ENCODE data around the gene CDS2. TPM values are rescaled to one million over a fixed set of nuclear protein-coding genes. Genes with fewer than 3 reads are reported as not detected.

The CDS2 gene
- total RNA-seq, 3 donors from 2014 or later (not counting 1 experiment from before 2014, with no cell fraction given), result 45.6 to 54.7 (median 53.8) TPM

- H3K27ac ChIP-seq (ENCODE audit: low read length), result peak overlapping the region; percentile 8
- H3K4me1 Mint-ChIP-seq, result peaks cover 36 to 43% of the 10 kb centered on the region in 2 donors
- intact Hi-C loops (cut with micrococcal nuclease), result no loop called here
- H3K9me3 Mint-ChIP-seq, result no peaks in the 10 kb centered on the region
- no peaks in the 10 kb centered on the region for H3K27me3 Mint-ChIP-seq (ENCODE audit: low read depth in 2 of 2)
- ATAC-seq (peak in 1 of 3 donors; percentile 47), DNase-seq (no peak)
- peaks cover 40% of the 10 kb centered on the region for H3K4me1 ChIP-seq (ENCODE audit: control insufficient read depth, insufficient read depth, low read length)
- WGBS (ENCODE audit: insufficient coverage), result 67% methylated on average over 10 of the region's 10 CpGs
- H3K27me3 ChIP-seq (ENCODE audit: control insufficient read depth, insufficient read depth, low read length), result no peaks in the 10 kb centered on the region
- H3K27ac Mint-ChIP-seq, result peak overlapping the region; percentile 97 to 98
- H3K9me3 ChIP-seq (ENCODE audit: control insufficient read depth, insufficient read depth, low read length), result no peaks in the 10 kb centered on the region
- H3K4me3 Mint-ChIP-seq, result peak overlapping the region; percentile 47
- H3K36me3 Mint-ChIP-seq, result no peaks in the 10 kb centered on the region
- no peak overlapping the region for H3K4me3 ChIP-seq (ENCODE audit: low read length)
- TF ChIP-seq, protein P1, sequence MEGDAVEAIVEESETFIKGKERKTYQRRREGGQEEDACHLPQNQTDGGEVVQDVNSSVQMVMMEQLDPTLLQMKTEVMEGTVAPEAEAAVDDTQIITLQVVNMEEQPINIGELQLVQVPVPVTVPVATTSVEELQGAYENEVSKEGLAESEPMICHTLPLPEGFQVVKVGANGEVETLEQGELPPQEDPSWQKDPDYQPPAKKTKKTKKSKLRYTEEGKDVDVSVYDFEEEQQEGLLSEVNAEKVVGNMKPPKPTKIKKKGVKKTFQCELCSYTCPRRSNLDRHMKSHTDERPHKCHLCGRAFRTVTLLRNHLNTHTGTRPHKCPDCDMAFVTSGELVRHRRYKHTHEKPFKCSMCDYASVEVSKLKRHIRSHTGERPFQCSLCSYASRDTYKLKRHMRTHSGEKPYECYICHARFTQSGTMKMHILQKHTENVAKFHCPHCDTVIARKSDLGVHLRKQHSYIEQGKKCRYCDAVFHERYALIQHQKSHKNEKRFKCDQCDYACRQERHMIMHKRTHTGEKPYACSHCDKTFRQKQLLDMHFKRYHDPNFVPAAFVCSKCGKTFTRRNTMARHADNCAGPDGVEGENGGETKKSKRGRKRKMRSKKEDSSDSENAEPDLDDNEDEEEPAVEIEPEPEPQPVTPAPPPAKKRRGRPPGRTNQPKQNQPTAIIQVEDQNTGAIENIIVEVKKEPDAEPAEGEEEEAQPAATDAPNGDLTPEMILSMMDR (IDR thresholded peaks at IDR 0.05), result no peak
- no peaks in the 10 kb centered on the region for H3K36me3 ChIP-seq (ENCODE audit: control insufficient read depth, insufficient read depth, low read length)
Measured at GRCh38 chr20:5080384-5080877, 46.4 kb upstream of the CDS2 start.

DNA sequence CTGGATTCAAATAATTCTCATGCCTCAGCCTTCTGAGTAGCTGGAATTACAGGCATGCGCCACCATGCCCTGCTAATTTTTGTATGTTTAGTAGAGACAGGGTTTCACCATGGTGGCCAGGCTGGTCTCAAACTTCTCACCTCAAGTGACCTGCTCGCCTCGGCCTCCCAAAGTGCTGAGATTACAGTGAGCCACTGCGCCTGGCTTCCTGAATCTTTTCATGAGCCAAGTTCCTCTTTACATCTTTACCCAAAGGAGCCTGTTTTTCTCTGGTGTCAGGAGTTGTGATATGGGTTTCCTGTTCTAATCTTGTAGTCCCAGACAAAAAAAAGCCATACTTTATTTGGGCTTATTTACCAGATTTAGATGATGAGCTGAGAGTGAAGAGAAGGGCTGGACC lies 41.4 kb upstream of the CDS2 start:
- H3K9me3 Mint-ChIP-seq, result no peaks in the 10 kb centered on the region
- Histone ChIP-seq H3K4me3 (ENCODE audit: low read length) (no peak overlapping the region), H3K27ac (ENCODE audit: low read length) (no peak overlapping the region), H3K36me3 (ENCODE audit: control insufficient read depth, insufficient read depth, low read length) (no peaks in the 10 kb centered on the region), H3K27me3 (ENCODE audit: control insufficient read depth, insufficient read depth, low read length) (no peaks in the 10 kb centered on the region), H3K9me3 (ENCODE audit: control insufficient read depth, insufficient read depth, low read length) (no peaks in the 10 kb centered on the region), H3K4me1 (ENCODE audit: control insufficient read depth, insufficient read depth, low read length) (peaks cover 24% of the 10 kb centered on the region)
- TF ChIP-seq, protein P1 (IDR thresholded peaks at IDR 0.05), result no peak
- H3K4me1 Mint-ChIP-seq, result peaks cover 20 to 32% of the 10 kb centered on the region in 2 donors
- intact Hi-C loops (cut with micrococcal nuclease), result no loop called here
- ATAC-seq, result no peak
- H3K27me3 Mint-ChIP-seq (ENCODE audit: low read depth in 2 of 2), result no peaks in the 10 kb centered on the region
- no peak for DNase-seq
- no peaks in the 10 kb centered on the region for H3K36me3 Mint-ChIP-seq
- no peak overlapping the region for H3K27ac Mint-ChIP-seq
- H3K4me3 Mint-ChIP-seq, result no peak overlapping the region
- 47% methylated on average over 4 of the region's 4 CpGs for WGBS (ENCODE audit: insufficient coverage)

DNA sequence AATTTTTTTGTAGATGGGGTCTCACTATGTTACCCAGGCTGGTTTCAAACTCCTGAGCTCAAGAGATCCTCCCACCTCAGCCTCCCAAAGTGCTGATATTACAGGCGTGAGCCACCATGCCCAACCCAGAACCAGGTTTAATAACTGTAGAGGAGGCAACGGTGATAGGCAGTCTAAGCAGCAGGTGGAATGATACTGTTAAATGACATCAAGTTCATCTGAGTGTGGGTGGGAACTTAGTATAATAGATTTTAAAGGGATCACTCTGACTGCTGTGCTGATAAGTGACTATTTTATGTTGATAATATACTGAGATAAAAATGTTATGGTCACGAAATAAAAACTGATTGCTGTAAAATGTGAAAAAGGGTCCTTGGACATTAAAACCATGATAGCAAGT lies 38.1 kb upstream of the CDS2 start:
- no peaks in the 10 kb centered on the region for H3K27me3 ChIP-seq (ENCODE audit: control insufficient read depth, insufficient read depth, low read length)
- Mint-ChIP-seq H3K9me3 (no peaks in the 10 kb centered on the region), H3K27me3 (ENCODE audit: low read depth in 2 of 2) (no peaks in the 10 kb centered on the region), H3K27ac (peak overlapping the region; percentile 84 to 85), H3K36me3 (no peaks in the 10 kb centered on the region), H3K4me3 (no peak overlapping the region), H3K4me1 (peaks cover 15 to 27% of the 10 kb centered on the region in 2 donors)
- no peaks in the 10 kb centered on the region for H3K36me3 ChIP-seq (ENCODE audit: control insufficient read depth, insufficient read depth, low read length)
- no peak for DNase-seq
- WGBS (ENCODE audit: insufficient coverage), result 95% methylated on average over 3 of the region's 3 CpGs
- H3K4me1 ChIP-seq (ENCODE audit: control insufficient read depth, insufficient read depth, low read length), result peaks cover 16% of the 10 kb centered on the region
- ATAC-seq, result no peak
- H3K4me3 ChIP-seq (ENCODE audit: low read length), result no peak overlapping the region
- intact Hi-C loops (cut with micrococcal nuclease), result no loop called here
- TF ChIP-seq, protein P1 (IDR thresholded peaks at IDR 0.05), result no peak
- no peak overlapping the region for H3K27ac ChIP-seq (ENCODE audit: low read length)
- H3K9me3 ChIP-seq (ENCODE audit: control insufficient read depth, insufficient read depth, low read length), result no peaks in the 10 kb centered on the region

GRCh38 chr20:5090191-5090590 lies 36.6 kb upstream of the CDS2 start:
- no peaks in the 10 kb centered on the region for H3K36me3 ChIP-seq (ENCODE audit: control insufficient read depth, insufficient read depth, low read length)
- Mint-ChIP-seq H3K27me3 (ENCODE audit: low read depth in 2 of 2) (no peaks in the 10 kb centered on the region), H3K4me1 (peaks cover 15 to 24% of the 10 kb centered on the region in 2 donors), H3K27ac (peak overlapping the region; percentile 84 to 85), H3K4me3 (peak overlapping the region; percentile 10), H3K9me3 (no peaks in the 10 kb centered on the region), H3K36me3 (no peaks in the 10 kb centered on the region)
- no peak overlapping the region for H3K4me3 ChIP-seq (ENCODE audit: low read length)
- TF ChIP-seq, protein P1 (IDR thresholded peaks at IDR 0.05), result no peak
- H3K9me3 ChIP-seq (ENCODE audit: control insufficient read depth, insufficient read depth, low read length), result no peaks in the 10 kb centered on the region
- H3K4me1 ChIP-seq (ENCODE audit: control insufficient read depth, insufficient read depth, low read length), result peaks cover 16% of the 10 kb centered on the region
- no peaks in the 10 kb centered on the region for H3K27me3 ChIP-seq (ENCODE audit: control insufficient read depth, insufficient read depth, low read length)
- intact Hi-C loops (cut with micrococcal nuclease), result no loop called here
- ATAC-seq (peak; percentile 75 to 78 (median 76)), DNase-seq (peak in 1 of 2 donors; percentile 46)
- 0% methylated on average over 2 of the region's 4 CpGs for WGBS (ENCODE audit: insufficient coverage)
- peak overlapping the region; percentile 51 for H3K27ac ChIP-seq (ENCODE audit: low read length)
